ENCODE results near the gene RAB12. TPM values are rescaled to one million over a fixed set of nuclear protein-coding genes. Genes with fewer than 3 reads are reported as not detected.

RAB12 gene, protein sequence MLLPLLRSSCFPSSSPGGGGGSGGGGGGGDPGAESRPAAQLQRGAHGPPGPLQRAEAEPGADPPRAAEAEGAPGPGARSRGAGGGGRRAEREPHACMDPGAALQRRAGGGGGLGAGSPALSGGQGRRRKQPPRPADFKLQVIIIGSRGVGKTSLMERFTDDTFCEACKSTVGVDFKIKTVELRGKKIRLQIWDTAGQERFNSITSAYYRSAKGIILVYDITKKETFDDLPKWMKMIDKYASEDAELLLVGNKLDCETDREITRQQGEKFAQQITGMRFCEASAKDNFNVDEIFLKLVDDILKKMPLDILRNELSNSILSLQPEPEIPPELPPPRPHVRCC
- total RNA-seq (ENCODE audit: low replicate concordance), result 25.2 and 28.9 TPM in 2 replicates
- long read RNA-seq, partial matches to known transcripts, result 0 of 6 reads
- long read RNA-seq, other reads (novel, unspliced or antisense), result 6 of 6 reads

DNA sequence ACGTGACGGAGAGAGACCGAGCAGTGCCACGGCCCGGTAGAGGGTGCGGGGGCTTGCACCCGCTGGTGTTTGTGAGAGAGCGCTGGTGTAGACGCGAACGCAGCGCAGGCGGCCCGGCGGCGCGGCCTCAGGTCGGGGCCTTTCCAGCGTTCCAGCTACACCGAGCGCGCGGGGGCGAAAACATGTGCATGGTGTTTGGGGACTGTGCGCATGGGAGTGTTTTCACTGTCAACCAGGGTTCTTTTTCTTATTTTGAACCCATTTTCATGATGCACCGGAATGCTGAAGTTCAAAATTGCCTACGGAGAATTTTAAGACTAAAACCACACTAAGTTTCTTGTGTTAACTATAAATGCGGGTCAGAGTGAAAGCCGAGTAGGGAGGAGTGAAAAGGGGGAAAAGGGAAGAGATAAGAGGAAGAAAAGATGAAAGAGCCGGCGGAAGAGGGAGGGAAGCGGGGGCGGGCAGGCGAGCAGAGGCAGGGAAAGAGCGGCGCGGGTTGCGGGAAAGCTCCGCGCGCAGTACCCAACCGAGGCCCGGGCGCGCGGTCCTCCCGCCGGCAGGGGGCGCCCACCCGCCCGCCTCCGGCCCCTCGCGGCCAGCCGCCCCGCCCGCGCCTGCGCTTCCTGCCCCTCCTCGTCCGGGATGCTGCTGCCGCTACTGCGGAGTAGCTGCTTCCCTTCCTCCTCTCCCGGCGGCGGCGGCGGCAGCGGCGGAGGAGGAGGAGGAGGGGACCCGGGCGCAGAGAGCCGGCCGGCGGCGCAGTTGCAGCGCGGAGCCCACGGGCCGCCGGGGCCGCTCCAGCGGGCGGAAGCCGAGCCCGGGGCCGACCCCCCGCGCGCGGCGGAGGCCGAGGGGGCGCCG is at the start of gene RAB12:
Gene RAB12 (plus strand): TSS at position 643 of the 864 bp plus-strand sequence. CDS start 3 bp downstream, at position 646.
- peaks cover 47% of the 10 kb centered on the region for H3K4me1 Mint-ChIP-seq (ENCODE audit: unreplicated experiment)
- peaks cover 5% of the 10 kb centered on the region for H3K36me3 Mint-ChIP-seq
- peak within 1 kb of the TSS; percentile 92 for H3K4me3 Mint-ChIP-seq
- H3K27me3 Mint-ChIP-seq, result peaks cover 31% of the 10 kb centered on the region
- TF ChIP-seq, protein P1, sequence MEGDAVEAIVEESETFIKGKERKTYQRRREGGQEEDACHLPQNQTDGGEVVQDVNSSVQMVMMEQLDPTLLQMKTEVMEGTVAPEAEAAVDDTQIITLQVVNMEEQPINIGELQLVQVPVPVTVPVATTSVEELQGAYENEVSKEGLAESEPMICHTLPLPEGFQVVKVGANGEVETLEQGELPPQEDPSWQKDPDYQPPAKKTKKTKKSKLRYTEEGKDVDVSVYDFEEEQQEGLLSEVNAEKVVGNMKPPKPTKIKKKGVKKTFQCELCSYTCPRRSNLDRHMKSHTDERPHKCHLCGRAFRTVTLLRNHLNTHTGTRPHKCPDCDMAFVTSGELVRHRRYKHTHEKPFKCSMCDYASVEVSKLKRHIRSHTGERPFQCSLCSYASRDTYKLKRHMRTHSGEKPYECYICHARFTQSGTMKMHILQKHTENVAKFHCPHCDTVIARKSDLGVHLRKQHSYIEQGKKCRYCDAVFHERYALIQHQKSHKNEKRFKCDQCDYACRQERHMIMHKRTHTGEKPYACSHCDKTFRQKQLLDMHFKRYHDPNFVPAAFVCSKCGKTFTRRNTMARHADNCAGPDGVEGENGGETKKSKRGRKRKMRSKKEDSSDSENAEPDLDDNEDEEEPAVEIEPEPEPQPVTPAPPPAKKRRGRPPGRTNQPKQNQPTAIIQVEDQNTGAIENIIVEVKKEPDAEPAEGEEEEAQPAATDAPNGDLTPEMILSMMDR (conservative IDR thresholded peaks at IDR 0.05), result peak; percentile 88
- peak within 1 kb of the TSS; percentile 98 for H3K27ac Mint-ChIP-seq
- DNase-seq (ENCODE audit: extremely low spot score, unreplicated experiment), result peak; percentile 93
- H3K9me3 Mint-ChIP-seq, result no peaks in the 10 kb centered on the region

DNA sequence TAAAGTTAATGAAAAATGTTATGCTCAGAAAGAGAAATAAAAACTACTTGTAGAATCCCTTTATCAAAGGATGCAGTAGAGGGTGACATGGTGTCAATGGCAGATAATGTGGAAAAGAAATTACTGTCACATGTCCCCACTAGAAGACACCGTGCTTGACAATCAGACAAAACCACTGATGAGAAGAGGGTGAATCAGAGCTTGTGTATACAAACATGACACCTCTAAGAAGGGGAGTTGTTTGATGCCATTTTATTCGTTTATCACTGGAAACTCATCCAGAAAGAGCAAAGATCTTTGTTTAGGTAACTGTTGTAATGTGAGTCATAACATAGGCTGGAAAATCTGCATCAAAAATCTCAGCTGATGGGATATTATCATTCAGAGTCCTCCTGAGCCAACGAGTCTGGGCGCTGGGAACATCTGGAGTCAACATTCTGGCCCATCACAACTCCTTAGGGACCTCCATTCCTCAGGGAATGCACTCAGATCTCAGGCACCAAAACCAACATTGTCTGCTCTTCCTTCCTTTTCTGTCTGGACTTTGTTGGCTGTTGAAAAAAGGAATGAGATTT is 49.5 kb upstream of the RAB12 start:
- TF ChIP-seq, protein P1 (conservative IDR thresholded peaks at IDR 0.05), result no peak
- Mint-ChIP-seq H3K36me3 (no peaks in the 10 kb centered on the region), H3K4me3 (no peak overlapping the region), H3K4me1 (ENCODE audit: unreplicated experiment) (no peaks in the 10 kb centered on the region), H3K27ac (no peak overlapping the region), H3K9me3 (peaks cover 5% of the 10 kb centered on the region), H3K27me3 (peaks cover 3% of the 10 kb centered on the region)
- no peak for DNase-seq (ENCODE audit: extremely low spot score, unreplicated experiment)

DNA sequence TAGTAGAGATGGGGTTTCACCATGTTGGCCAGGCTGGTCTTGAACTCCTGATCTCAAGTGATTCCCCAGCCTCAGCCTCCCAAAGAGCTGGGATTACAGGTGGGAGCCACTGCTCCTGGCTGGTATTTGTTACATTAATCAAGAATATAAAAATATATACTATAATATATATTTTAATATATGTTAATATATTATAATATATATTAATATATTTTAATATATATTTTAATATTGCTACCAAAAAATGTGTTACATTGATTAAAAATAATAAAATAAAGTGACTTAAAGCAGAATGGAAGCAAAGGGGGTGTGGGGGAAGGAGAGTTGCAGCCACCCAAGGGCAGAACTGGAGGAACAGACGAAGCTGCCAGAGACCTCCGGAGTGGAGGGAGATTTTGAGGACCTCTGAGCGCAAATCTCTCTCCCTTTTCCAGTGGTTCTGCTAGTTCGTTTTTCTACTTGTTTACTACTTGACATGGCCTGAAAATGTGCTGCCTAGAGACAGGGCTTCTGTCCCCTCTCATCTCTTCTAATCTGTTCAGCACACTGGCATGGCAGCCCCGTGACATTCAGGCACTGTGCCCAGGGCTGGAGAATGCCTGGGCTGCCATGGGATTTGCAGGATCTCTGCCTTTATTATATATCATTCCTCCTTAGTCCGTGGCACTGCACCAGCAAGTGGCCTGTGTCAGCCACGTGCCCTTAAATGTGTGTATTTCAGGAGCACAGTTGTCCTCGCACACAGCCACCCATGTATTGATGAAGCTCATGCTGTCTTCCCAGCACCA is 47.9 kb upstream of the RAB12 start:
- no peak for DNase-seq (ENCODE audit: extremely low spot score, unreplicated experiment)
- Mint-ChIP-seq H3K36me3 (no peaks in the 10 kb centered on the region), H3K4me3 (no peak overlapping the region), H3K4me1 (ENCODE audit: unreplicated experiment) (no peaks in the 10 kb centered on the region), H3K9me3 (peaks cover 5% of the 10 kb centered on the region), H3K27me3 (peaks cover 3% of the 10 kb centered on the region), H3K27ac (no peak overlapping the region)
- TF ChIP-seq, protein P1 (conservative IDR thresholded peaks at IDR 0.05), result no peak

DNA sequence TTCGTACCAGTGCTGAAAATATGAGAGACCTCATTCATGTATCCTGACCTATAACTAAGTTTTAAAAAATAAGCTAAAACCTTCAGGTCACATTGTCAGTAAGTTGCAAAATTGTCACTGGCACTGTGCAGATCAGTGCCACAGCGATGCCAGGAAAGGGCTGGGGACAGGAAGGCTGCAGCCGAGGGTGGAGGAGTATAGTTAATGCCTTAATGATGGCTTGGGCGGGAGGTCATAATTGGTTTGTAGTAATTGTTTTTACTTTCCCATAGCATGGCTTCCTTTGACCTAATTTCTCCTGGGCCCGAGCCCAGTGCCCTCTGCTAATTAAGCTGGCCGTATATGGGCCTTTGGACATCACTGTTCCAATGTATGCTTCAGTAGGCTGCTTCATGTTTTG is 47.2 kb upstream of the RAB12 start:
- no peak for DNase-seq (ENCODE audit: extremely low spot score, unreplicated experiment)
- Mint-ChIP-seq H3K9me3 (peaks cover 5% of the 10 kb centered on the region), H3K27ac (no peak overlapping the region), H3K36me3 (no peaks in the 10 kb centered on the region), H3K4me1 (ENCODE audit: unreplicated experiment) (no peaks in the 10 kb centered on the region), H3K27me3 (peaks cover 3% of the 10 kb centered on the region), H3K4me3 (no peak overlapping the region)
- TF ChIP-seq, protein P1 (conservative IDR thresholded peaks at IDR 0.05), result no peak

DNA sequence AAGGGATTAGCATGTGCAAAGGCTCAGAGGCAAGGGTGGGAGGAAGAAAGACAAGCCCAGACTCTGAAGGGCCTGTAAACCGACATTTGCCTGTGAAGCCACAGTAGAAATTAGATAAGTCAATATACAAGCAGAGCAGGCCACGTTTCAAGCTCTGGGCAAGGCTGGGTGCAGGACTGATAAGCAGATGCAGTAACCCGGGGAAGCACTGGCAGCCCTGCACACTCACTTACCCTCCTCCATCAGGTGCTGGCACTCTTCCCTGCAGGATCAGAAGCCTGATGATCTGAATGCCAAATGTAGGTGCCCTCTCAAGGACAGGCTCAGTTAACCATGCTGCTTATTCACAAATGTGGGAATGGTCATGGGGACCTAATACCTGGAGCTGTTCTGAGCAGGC is 46.3 kb upstream of the RAB12 start:
- Mint-ChIP-seq H3K27me3 (peaks cover 3% of the 10 kb centered on the region), H3K36me3 (no peaks in the 10 kb centered on the region), H3K4me3 (no peak overlapping the region), H3K9me3 (peaks cover 5% of the 10 kb centered on the region), H3K27ac (no peak overlapping the region), H3K4me1 (ENCODE audit: unreplicated experiment) (no peaks in the 10 kb centered on the region)
- TF ChIP-seq, protein P1 (conservative IDR thresholded peaks at IDR 0.05), result no peak
- no peak for DNase-seq (ENCODE audit: extremely low spot score, unreplicated experiment)

Measured in type B pancreatic cell (in vitro differentiated cells).